Measurements from ENCODE around the gene NUP188. TPM values are rescaled to one million over a fixed set of nuclear protein-coding genes. Genes with fewer than 3 reads are reported as not detected.

Gene NUP188, protein sequence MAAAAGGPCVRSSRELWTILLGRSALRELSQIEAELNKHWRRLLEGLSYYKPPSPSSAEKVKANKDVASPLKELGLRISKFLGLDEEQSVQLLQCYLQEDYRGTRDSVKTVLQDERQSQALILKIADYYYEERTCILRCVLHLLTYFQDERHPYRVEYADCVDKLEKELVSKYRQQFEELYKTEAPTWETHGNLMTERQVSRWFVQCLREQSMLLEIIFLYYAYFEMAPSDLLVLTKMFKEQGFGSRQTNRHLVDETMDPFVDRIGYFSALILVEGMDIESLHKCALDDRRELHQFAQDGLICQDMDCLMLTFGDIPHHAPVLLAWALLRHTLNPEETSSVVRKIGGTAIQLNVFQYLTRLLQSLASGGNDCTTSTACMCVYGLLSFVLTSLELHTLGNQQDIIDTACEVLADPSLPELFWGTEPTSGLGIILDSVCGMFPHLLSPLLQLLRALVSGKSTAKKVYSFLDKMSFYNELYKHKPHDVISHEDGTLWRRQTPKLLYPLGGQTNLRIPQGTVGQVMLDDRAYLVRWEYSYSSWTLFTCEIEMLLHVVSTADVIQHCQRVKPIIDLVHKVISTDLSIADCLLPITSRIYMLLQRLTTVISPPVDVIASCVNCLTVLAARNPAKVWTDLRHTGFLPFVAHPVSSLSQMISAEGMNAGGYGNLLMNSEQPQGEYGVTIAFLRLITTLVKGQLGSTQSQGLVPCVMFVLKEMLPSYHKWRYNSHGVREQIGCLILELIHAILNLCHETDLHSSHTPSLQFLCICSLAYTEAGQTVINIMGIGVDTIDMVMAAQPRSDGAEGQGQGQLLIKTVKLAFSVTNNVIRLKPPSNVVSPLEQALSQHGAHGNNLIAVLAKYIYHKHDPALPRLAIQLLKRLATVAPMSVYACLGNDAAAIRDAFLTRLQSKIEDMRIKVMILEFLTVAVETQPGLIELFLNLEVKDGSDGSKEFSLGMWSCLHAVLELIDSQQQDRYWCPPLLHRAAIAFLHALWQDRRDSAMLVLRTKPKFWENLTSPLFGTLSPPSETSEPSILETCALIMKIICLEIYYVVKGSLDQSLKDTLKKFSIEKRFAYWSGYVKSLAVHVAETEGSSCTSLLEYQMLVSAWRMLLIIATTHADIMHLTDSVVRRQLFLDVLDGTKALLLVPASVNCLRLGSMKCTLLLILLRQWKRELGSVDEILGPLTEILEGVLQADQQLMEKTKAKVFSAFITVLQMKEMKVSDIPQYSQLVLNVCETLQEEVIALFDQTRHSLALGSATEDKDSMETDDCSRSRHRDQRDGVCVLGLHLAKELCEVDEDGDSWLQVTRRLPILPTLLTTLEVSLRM (N-terminal part only)
- total RNA-seq = 35.7 and 49.9 TPM in 2 replicates

DNA sequence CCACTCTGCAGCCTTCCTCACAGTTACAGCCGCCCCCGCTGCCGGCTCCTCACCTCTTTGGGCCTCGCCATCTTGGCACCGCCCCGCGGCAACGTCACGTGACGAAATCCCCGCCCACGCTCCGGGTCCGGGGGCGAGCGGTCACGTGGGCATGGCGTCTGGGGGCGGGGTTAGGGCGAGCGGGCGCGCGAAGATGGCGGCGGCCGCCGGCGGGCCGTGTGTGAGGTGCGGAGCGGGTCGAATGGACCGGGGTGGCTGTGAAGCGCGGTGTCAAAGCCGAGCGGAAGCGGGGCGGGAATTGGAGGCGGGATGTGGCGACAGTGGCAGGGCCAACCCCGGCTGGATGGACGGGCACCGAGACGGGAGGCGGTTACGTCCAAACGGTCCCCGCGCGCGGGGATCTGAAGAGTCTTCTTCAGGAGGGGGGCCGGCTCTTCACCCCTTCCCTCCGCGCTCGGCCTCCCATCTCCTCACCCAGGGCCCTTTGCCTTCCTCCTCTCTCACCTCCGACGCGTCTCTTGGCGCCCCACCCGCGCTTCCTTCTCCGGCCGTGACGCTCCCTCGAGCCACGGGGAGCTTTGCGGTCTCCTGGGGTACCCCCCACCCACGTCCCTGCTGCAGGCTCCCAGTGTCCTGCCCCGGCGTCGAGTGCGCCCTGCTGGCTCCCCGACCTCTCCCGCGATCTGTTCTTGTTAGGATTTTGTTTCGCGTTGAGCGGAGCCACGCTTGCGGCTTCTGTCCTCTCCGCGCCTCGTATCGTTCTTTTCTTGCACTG, at the start of gene NUP188, which contains the start of gene DOLK:
Gene NUP188, plus strand, starts transcription at position 173 of the 775 bp plus-strand sequence. Its CDS starts 21 bp downstream, at position 194.
Gene DOLK, minus strand, starts transcription at position 77 of the 775 bp plus-strand sequence. CDS start 300 bp downstream, outside the sequence.
- DNase-seq (ENCODE audit: low read depth in 2 of 2) = peak; percentile 60 to 92

DNA sequence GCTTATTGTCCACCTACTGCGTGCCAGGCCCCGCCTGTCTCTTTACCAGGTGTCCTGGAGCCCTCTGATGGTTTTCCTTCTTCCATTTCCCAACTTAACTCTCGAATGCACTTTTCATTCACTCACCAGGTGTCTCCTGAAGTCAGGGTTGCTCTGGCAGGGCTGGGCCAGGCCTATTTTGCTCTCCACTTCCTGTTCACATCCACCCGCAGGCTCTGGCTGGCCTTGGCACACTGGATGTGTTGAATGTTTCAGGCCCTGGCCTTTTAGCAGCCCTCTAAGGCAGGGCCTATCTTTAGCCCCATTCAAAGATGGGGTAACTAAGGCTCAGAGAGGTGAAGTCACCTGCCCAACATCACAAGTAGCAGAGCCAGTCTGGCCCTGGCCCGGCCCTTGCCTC, 49.1 kb upstream of the NUP188 start:
- DNase-seq (ENCODE audit: low read depth in 2 of 2) = no peak

DNA sequence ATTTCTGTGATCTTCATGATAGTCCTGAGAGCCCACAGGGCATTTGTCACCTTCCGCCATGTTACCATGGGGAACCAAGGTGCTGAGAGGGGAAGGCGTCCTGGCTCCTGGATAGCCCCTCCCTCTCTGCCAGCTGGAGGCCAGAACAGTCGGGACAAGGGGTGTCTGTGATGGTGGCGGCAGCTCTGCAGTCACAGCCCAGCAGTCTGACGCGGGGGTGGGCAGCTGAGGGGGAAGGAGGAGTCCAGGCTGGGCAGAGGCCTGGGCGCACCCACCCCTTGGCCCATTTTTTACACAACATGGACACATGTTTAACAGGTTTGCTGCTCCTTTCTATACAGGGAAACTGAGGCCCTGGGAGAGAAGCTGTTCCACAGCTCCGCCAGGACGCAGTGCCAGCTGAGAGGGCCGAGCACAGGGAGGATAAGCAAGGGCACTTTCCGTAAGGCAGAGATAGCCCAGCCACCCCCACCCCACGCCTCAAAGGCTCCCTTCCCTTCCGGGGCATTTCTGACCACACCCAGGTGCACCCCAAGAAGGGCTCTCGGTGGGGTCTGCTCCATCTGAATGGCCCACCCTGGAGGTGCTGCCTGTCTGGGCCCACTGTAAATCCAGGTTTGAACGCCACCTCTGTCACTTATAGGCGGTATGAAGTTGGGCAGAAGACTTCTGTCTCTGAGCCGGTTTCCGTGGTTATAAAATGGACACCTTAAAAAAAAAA, 48.5 kb upstream of the NUP188 start:
- DNase-seq (ENCODE audit: low read depth in 2 of 2) = no peak

DNA sequence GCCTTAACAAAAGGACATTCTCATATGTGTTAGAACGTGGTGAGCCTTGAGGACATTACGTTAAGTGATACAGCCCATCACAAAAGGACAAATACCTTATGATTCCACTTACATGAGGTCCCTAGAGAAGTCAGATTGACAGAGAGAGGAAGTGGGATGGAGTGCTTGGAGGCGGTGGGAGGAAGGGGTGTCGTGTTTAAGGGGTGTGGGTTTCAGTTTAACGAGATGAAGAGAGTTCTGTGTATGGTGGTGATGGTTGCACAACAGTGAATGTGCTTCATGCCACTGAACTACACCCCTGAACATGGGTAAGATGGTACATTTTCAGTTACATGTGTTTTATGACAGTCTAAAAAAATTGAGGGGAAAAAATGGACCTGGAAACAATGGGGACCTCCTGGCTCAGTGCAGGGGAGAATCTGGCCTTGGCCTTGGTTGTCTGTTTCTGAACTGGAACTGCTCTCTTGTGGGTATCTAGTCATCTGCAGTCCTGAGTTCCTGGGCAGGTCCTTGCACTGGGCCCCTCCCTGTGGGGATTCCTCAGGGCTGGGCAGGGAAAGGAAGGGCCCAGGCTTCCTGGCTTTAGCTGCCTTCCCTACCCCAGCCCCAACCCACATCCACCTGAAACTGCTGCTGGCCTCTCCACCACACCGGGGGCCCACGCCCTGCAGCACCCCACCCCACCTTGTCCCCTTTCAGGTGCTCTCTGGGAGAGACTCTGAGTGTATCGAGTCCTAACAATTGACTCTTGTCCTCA, 47.8 kb upstream of the NUP188 start:
- DNase-seq (ENCODE audit: low read depth in 2 of 2) = no peak

DNA sequence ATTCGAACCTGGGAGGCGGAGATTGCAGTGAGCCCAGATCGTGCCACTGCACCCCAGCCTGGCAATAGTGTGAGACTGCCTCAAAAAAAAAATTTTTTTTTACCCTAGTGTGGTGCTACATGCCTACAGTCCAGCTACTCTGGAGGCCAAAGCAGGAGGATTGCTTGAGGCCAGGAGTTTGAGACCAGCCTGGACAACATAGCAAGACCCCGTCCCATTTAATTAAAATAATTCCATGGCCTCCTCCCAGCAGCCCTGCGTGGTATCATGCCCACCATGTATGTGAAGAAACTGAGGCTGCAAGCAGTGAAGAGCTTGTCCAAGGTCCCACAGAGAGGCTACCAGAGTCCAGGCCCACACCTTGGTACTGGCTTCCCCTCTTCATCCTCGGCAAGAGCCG, 46.1 kb upstream of the NUP188 start:
- DNase-seq (ENCODE audit: low read depth in 2 of 2) = no peak

DNA sequence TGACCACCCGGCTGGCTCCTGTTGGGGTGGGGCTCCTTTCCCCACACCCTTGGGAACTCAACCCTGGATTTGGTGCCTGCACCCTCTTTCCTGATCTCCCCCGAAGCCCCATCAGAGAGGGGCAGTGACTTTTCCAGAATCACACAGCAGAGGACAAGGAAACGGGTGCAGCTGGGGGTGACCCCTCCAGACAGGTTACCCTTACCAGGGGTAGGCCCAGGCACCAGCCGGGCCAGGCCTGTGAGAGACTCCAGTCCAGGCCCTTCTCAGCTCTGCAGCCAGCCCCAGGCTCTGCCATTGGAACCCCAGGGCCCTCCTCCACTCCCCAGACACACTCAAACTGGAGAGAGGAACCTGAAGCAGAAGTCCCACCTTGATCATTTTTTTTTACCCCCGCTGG, 45.7 kb upstream of the NUP188 start:
- no peak for DNase-seq (ENCODE audit: low read depth in 2 of 2)

DNA sequence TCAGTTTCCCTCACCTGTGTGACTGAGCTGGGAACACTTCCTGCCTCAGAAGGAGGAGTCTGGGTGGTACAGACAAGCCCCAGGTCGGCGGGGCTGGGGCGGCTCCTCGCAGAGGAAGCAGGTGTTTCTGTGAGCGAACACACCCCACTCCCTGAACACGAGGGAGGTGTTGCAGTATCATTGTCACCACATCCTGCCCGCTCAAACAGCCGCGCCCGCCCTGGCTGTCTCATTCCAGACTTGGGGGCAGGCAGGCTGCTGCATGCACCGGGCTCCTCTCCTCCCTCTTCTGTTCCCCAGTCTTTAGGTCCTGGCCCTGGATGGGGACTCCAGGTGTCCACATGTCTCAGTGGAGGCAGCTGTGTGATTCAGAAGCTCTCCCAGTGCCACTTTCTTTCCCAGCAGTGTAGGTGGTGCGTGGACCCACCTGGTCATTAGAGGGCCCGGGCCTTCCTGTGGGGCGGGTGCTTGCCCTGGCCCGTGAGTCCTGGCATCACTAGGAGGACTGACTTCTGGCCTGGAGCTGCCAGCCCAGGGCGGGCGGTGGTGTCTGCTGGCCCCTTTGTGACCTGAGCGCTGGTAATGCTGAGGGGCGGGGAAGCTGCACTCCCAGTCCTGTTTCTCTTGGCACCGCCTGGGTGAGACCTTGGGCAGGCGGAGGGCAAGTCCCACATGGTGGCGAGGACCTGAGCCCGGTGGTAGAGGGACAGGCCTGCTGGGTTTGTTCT, 45.0 kb upstream of the NUP188 start:
- peak in 1 of 2 donors; percentile 48 for DNase-seq (ENCODE audit: low read depth in 2 of 2)

DNA sequence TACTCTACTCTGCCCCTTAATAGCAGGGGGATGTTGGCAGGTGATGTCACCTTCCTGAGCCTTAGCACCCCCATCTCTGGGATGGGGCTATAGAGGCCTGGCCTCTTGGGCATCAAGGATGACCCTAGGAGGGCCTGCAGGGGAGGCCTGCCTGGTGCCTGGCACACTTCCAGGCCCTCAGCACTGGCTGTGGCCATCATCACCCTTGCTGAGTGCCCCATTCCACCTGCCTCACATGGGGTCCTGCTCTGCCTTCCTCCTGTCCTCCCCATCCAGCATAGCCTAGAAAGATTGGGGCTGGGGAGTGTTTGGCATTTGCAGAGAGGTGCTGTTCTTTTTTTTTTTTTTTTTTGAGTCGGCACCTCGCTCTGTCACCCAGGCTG, 44.4 kb upstream of the NUP188 start:
- DNase-seq (ENCODE audit: low read depth in 2 of 2) = no peak

DNA sequence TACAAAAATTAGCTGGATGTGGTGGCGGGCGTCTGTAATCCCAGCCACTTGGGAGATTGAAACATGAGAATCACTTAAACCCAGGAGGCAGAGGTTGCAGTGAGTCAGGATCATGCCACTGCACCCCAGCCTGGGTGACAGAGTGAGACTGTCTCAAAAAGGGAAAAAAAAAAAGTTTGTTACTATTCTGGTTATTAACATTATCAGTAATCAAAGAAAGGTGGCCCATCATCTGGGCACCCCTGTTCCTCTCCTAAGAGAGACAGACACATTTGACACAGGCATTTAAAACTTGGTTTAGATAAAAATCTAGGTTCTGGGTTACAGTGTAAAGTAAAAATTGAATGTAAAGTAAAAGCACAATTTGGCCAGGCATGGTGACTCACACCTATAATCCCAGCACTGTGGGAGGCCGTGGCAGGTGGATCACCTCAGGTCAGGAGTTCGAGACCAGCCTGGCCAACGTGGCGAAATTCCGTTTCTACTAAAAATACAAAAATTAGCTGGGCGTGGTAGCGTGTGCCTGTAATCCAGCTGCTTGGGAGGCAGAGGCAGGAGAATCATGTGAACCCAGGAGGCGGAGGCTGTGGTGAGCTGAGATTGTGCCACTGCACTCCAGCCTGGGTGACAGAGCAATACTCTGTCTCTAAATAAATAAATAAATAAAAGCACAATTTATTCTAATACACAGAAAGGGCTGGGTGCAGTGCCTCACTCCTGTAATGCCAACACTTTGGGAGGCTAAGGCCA, 43.5 kb upstream of the NUP188 start:
- DNase-seq (ENCODE audit: low read depth in 2 of 2) = no peak

DNA sequence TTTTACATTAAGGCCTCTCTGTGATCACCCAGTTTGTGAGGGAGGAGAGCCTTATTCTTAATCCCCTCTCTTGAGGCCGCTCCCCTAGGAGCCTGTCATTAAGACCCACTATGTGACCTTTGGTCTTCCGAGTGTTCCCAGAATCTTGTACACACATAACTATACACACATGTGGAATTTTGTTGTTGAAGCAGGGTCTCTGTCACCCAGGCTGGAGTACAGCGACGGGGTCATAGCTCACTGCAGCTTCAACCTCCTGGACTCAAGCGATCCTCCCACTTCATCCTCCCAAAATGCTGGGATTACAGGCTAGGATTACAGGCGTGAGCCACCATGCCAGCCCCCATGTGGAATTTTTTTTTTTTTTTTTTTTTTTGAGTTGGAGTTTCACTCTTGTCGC, 41.5 kb upstream of the NUP188 start:
- no peak for DNase-seq (ENCODE audit: low read depth in 2 of 2)

DNA sequence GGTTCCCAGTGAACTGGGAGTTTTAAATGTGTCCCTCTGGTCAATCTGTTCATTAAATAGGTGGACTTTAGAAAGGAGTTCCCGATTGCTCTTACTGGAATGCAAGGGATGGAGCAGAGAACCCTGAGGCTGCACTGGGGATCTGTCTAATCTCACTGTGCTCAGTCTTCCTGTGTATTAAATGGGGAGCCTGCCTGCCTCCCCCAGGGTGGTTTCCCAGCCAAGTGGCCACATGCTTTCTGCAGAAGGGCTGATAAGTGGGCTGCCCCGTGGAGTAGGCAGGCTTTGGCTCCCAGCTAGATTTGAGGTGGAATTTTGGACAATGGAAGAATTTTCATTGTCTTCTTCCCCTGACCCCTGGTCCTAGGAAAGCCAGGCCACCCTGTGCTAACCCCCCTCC, 40.8 kb upstream of the NUP188 start:
- DNase-seq (ENCODE audit: low read depth in 2 of 2) = no peak

DNA sequence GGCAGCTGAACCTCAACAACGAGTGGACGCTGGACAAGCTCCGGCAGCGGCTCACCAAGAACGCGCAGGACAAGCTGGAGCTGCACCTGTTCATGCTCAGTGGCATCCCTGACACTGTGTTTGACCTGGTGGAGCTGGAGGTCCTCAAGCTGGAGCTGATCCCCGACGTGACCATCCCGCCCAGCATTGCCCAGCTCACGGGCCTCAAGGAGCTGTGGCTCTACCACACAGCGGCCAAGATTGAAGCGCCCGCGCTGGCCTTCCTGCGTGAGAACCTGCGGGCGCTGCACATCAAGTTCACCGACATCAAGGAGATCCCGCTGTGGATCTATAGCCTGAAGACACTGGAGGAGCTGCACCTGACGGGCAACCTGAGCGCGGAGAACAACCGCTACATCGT, 39.1 kb upstream of the NUP188 start:
- DNase-seq (ENCODE audit: low read depth in 2 of 2) = no peak

DNA sequence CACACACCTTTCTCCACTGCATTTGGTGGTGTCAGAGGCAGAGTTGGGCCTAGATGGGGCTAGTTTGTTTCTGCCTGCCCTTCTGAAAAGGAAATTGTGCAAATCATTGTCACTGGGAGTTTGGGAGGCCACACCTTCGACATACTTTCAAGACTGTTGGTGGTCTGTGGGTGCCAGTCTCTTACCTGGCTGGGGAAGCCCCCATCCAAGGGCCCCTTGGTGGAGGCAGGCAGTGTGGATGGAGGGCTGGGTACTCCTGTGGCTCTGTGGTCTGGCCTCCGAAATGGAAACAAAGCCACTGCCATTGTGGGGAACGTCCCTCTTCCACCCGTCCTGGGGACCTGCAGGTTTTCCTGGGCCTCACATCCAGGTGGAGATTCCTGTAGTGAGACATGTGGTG, 37.6 kb upstream of the NUP188 start:
- no peak for DNase-seq (ENCODE audit: low read depth in 2 of 2)

DNA sequence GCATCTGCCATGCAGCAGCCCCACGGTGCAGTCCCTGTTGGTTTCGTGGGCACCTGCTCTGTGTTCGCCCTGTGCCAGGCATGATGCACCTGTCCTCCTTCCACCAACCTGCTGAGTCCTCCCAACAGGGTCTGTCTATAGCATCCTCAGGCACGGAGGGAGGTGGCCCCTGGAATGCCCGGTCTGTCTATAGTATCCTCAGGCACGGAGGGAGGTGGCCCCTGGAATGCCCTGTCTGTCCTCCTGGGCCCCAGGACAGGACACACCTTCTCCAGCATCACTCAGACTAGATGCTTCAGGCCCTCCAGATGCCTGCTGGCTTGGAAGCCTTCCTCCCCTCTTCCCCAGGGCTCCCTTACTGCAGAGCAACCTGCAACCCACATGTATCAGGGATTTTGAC, 36.6 kb upstream of the NUP188 start:
- no peak for DNase-seq (ENCODE audit: low read depth in 2 of 2)

DNA sequence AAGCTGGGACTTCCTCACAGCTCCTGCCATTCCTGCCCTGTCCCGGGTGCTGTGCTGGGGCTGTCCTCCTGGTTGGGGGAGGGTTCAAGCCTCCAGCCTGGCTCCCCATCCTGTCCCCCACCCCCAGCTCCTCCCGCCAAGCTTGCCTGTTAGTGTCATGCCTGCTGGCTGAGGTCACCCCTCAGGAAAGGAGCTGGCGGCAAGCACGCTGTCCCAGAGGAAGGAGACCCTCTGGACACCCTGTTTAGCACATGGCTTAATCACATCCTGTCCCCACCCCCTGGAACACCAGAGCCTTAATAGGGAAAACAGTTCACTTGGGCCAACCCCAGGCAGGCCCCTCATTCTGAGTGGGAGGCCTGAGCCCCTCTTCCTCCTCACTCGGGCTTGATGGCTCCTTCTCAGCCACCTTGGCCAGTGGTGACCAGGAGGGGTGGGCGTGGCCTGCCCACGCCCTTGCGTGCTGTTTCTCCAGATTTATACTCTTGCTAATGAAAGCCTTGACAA, 35.9 kb upstream of the NUP188 start:
- DNase-seq (ENCODE audit: low read depth in 2 of 2) = peak in 1 of 2 donors; percentile 92

DNA sequence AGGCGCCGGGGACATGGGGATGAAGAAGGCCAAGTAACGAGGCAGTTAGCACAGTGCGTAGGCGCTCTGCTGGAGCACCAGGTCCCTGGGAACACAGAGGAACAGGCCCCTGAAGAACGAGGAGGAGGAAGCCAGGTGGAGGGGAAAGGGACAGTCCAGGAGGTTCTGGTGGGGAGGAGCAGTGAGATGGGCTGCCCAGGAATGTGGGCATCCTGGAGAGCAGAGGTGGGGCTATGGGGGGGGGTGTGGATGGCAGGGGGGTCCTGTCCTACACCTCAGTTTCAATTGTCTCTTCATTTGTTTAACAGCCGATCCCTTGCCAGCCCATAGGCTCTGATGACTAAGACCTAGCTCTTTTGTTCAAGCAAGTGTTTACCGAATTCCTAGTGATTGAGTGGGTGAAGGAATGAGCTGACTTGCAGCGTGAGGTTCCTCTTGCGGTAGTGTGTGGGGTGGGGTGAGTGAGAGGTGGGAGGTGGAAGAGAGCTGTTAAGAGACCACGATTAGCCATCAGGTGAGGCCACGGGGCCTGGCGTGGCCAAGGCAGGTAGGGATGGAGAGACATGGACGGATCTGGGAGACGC, 35.1 kb upstream of the NUP188 start:
- DNase-seq (ENCODE audit: low read depth in 2 of 2) = peak in 1 of 2 donors; percentile 90

Measured in dermis microvascular lymphatic vessel endothelial cell (primary cell).